ENCODE data around the gene TSPAN9.

Gene TSPAN9

GRCh38 chr12:3267690-3268089 is 190.5 kb downstream of the TSPAN9 start:
- TF ChIP-seq, protein P1, sequence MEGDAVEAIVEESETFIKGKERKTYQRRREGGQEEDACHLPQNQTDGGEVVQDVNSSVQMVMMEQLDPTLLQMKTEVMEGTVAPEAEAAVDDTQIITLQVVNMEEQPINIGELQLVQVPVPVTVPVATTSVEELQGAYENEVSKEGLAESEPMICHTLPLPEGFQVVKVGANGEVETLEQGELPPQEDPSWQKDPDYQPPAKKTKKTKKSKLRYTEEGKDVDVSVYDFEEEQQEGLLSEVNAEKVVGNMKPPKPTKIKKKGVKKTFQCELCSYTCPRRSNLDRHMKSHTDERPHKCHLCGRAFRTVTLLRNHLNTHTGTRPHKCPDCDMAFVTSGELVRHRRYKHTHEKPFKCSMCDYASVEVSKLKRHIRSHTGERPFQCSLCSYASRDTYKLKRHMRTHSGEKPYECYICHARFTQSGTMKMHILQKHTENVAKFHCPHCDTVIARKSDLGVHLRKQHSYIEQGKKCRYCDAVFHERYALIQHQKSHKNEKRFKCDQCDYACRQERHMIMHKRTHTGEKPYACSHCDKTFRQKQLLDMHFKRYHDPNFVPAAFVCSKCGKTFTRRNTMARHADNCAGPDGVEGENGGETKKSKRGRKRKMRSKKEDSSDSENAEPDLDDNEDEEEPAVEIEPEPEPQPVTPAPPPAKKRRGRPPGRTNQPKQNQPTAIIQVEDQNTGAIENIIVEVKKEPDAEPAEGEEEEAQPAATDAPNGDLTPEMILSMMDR (IDR thresholded peaks at IDR 0.05; ENCODE audit: low read depth, low read length), result no peak
- DNase-seq (ENCODE audit: extremely low read depth, low read depth), result no peak

DNA sequence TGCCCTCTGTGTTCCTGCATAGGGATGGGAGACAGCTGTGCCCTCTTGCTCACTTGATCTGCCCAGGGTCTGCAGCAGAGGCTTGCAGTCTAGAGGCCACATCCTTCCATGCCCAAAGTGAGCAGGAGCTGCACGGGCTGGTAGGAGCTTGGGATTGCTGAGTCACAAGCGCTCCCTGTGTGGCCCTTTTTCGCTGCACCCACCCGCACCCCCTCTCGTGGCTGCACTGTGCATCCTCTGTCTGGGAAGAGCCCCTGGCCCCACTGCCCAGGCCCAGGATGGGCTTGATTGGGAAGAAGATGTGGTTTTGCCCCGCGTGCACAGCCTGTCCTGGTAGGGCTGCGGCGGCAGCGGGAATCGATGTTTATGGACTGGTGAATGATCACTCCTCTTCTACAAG is 192.4 kb downstream of the TSPAN9 start:
- DNase-seq (ENCODE audit: extremely low read depth, low read depth), result no peak
- TF ChIP-seq, protein P1 (IDR thresholded peaks at IDR 0.05; ENCODE audit: low read depth, low read length), result no peak

DNA sequence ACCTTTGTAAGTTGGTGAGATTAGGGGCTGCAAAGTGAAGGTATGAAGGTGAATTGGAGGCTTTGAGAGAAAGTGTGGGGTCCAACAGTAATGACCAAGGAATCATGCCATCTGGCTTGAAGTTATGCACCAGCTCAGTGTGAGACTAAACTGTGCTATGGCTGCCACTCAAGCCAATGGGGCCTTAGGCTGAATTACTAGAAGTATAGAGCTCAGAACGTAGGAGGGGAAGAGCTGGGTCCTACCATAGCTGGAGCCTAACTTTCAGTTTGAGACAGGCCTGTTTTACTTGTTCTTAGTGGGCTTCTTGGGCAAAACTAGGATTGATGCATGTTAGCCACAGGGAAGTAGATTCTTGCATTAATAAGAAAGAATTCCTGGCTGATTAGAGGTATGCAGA is 194.0 kb downstream of the TSPAN9 start:
- TF ChIP-seq, protein P1 (IDR thresholded peaks at IDR 0.05; ENCODE audit: low read depth, low read length), result no peak
- DNase-seq (ENCODE audit: extremely low read depth, low read depth), result no peak

DNA sequence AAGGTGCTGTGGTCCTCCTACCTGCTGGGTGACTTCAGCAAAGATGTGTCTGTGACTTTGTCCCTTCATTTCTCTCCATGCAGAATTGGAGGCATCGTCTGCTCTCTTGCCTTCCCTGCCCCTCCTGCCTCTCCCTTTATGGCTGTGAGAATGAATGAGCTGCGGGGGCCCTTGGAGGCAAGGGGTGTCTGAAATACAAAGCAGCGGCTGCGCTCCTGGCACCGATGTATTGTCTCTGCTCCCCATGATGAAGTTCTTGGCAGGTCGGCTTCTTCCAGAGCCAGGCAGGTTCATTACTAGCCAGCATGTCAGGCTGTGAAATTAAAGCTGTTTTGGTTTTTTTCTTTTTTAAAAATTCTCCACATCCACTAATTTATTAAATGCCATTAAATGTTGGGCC is 194.5 kb downstream of the TSPAN9 start:
- DNase-seq (ENCODE audit: extremely low read depth, low read depth), result no peak
- TF ChIP-seq, protein P1 (IDR thresholded peaks at IDR 0.05; ENCODE audit: low read depth, low read length), result no peak

DNA sequence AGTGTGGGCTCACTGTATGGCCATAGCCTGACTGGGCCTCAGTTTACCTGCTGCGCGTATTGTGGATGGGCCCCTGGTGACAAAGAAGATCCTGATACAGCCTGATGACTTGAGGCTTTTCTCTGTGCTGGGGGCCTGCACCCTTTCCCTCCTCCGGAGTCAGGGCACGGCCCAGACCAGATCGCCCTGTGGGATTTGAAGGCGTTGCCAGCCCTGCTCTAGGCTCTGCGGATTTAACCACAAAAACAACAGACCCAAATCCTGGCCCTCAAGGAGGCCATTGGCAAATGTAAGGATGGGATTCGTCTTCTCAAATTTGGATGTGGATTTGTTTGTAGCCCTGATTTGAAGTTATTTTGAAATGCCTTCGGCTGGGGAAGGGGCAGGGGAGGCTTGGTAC is 195.8 kb downstream of the TSPAN9 start:
- DNase-seq (ENCODE audit: extremely low read depth, low read depth), result no peak
- TF ChIP-seq, protein P1 (IDR thresholded peaks at IDR 0.05; ENCODE audit: low read depth, low read length), result no peak

- TF ChIP-seq, protein P1 (IDR thresholded peaks at IDR 0.05; ENCODE audit: low read depth, low read length), result no peak
- DNase-seq (ENCODE audit: extremely low read depth, low read depth), result no peak
These were observed 196.3 kb downstream of the TSPAN9 start for GRCh38 chr12:3273409-3273853.

DNA sequence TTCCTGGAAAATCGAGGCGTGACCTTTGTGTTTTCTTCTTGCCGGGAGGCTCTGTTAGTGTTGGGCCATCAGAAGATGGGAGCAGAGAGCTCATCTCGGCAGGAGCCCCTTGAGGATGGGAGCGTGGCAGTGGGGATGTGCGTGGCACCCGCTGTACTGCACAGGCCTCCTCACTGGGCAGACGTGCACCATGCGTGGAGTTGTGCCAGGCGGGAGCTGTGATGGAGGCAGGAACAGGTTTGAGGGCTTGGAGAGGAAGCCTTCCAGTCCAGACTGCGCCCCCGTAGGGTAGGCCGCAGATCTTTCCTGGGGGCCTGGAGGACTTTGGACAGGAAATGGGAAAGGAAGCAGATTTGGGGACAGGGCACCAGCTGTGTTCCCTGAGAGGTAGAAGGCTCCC is 197.5 kb downstream of the TSPAN9 start:
- DNase-seq (ENCODE audit: extremely low read depth, low read depth), result no peak
- TF ChIP-seq, protein P1 (IDR thresholded peaks at IDR 0.05; ENCODE audit: low read depth, low read length), result no peak
